H9 (cell line): ENCODE data around the gene AFF2. TPM values are rescaled to one million over a fixed set of nuclear protein-coding genes. Genes with fewer than 3 reads are reported as not detected.

Source experiments
- DNase-seq: peaks from one replicate; pipeline ENCODE4 v3.0.0-alpha.2; 2017
- H2AFZ ChIP-seq: one replicate; pipeline ENCODE4 v1.6.1; 2013; ENCODE audit warnings: mild to moderate bottlenecking, low read length, control low read depth, moderate library complexity
- H2AK5ac ChIP-seq: 2 replicates; pipeline ENCODE4 v1.6.1; 2013; ENCODE audit warnings: low read length, control low read depth, mixed read lengths; ENCODE audit not compliant: insufficient read length
- H2BK120ac ChIP-seq: one replicate; pipeline ENCODE4 v1.6.1; 2013; ENCODE audit warnings: low read depth, mild to moderate bottlenecking, low read length, control low read depth, inconsistent platforms; ENCODE audit not compliant: poor library complexity, severe bottlenecking
- H2BK12ac ChIP-seq: 2 replicates; pipeline ENCODE4 v1.6.1; 2013; ENCODE audit warnings: low read length, control low read depth, mixed read lengths, low read depth; ENCODE audit not compliant: insufficient read length
- H2BK15ac ChIP-seq: 2 replicates; pipeline ENCODE4 v1.6.1; 2013; ENCODE audit warnings: low read depth, low read length, control low read depth
- H2BK20ac ChIP-seq: one replicate; pipeline ENCODE4 v1.6.1; 2013; ENCODE audit warnings: low read depth, mild to moderate bottlenecking, low read length, control low read depth, inconsistent platforms; ENCODE audit not compliant: poor library complexity, severe bottlenecking
- H2BK5ac ChIP-seq: 2 replicates; pipeline ENCODE4 v1.6.1; 2013; ENCODE audit warnings: low read length, control low read depth, mixed read lengths; ENCODE audit not compliant: insufficient read length
- H3K14ac ChIP-seq: 2 replicates; pipeline ENCODE4 v1.6.1; 2013; ENCODE audit warnings: low read length, control low read depth; ENCODE audit not compliant: insufficient read depth
- H3K18ac ChIP-seq: 2 replicates; pipeline ENCODE4 v1.6.1; 2013; ENCODE audit warnings: low read depth, mild to moderate bottlenecking, mixed read lengths, low read length, control low read depth; ENCODE audit not compliant: insufficient read length
- H3K23ac ChIP-seq: 2 replicates; pipeline ENCODE4 v1.6.1; 2013; ENCODE audit warnings: low read length, control low read depth, mixed read lengths, low read depth; ENCODE audit not compliant: insufficient read length
- H3K23me2 ChIP-seq: 2 replicates; pipeline ENCODE4 v1.6.1; 2013; ENCODE audit warnings: low read depth, mild to moderate bottlenecking, mixed read lengths, low read length, control low read depth; ENCODE audit not compliant: insufficient read length, poor library complexity, severe bottlenecking
- H3K27ac ChIP-seq: 2 replicates; pipeline ENCODE4 v1.5.1; 2013; ENCODE audit warnings: low read length, control low read depth, mixed read lengths, low read depth; ENCODE audit not compliant: insufficient read length
- H3K27me3 ChIP-seq: 2 replicates; pipeline ENCODE4 v1.6.1; 2013; ENCODE audit warnings: low read length, control low read depth, inconsistent platforms; ENCODE audit not compliant: insufficient read depth
- H3K4ac ChIP-seq: 2 replicates; pipeline ENCODE4 v1.6.1; 2013; ENCODE audit warnings: low read depth, mild to moderate bottlenecking, control low read depth, inconsistent platforms, low read length, moderate library complexity
- H3K4me1 ChIP-seq: 2 replicates; pipeline ENCODE4 v1.6.1; 2013; ENCODE audit warnings: low read length, control low read depth, inconsistent platforms; ENCODE audit not compliant: insufficient read depth
- H3K4me2 ChIP-seq: 2 replicates; pipeline ENCODE4 v1.6.1; 2013; ENCODE audit warnings: low read length, control low read depth, mixed read lengths; ENCODE audit not compliant: insufficient read length, insufficient read depth
- H3K56ac ChIP-seq: 2 replicates; pipeline ENCODE4 v1.6.1; 2013; ENCODE audit warnings: low read depth, mild to moderate bottlenecking, mixed read lengths, low read length, control low read depth; ENCODE audit not compliant: insufficient read length
- H3K79me1 ChIP-seq: 2 replicates; pipeline ENCODE4 v1.6.1; 2013; ENCODE audit warnings: low read depth, mild to moderate bottlenecking, moderate library complexity, low read length, control low read depth, inconsistent platforms; ENCODE audit not compliant: insufficient read depth, poor library complexity, severe bottlenecking
- H3K79me2 ChIP-seq: 2 replicates; pipeline ENCODE4 v1.6.1; 2013; ENCODE audit warnings: low read length, control low read depth, inconsistent platforms; ENCODE audit not compliant: insufficient read depth
- H3K9ac ChIP-seq: 2 replicates; pipeline ENCODE4 v1.6.1; 2013; ENCODE audit warnings: low read length, control low read depth, mixed read lengths; ENCODE audit not compliant: insufficient read length; ENCODE audit errors: extremely low read depth
- H3K9me3 ChIP-seq: one replicate; pipeline ENCODE4 v1.6.1; 2013; ENCODE audit warnings: low read depth, low read length, inconsistent platforms; ENCODE audit not compliant: control insufficient read depth
- H3T11ph ChIP-seq: one replicate; pipeline ENCODE4 v1.6.1; 2013; ENCODE audit warnings: mild to moderate bottlenecking, low read length, control low read depth, inconsistent platforms
- H4K20me1 ChIP-seq: one replicate; pipeline ENCODE4 v1.6.1; 2013; ENCODE audit not compliant: control insufficient read depth, insufficient read length, insufficient read depth
- H4K5ac ChIP-seq: 2 replicates; pipeline ENCODE4 v1.6.1; 2013; ENCODE audit warnings: low read depth, mild to moderate bottlenecking, mixed read lengths, low read length, control low read depth; ENCODE audit not compliant: insufficient read length
- H4K8ac ChIP-seq: replicated peaks from 2 replicates; pipeline ENCODE4 v1.6.1; 2013; ENCODE audit warnings: low read length, control low read depth, mixed read lengths, low read depth; ENCODE audit not compliant: insufficient read length
- H4K91ac ChIP-seq: 2 replicates; pipeline ENCODE4 v1.6.1; 2013; ENCODE audit warnings: low read depth, mild to moderate bottlenecking, moderate library complexity, mixed read lengths, low read length, control low read depth; ENCODE audit not compliant: insufficient read length
- H3K27ac Mint-ChIP-seq, 3 experiments: 2 replicates in 2 of 3; 3 replicates in 1 of 3; pipeline ENCODE4 v1.8.0; 2020 to 2021; ENCODE audit warnings: mixed read lengths in 3 of 3, mild to moderate bottlenecking in 1 of 3, moderate library complexity in 1 of 3
- H3K27me3 Mint-ChIP-seq: 2 replicates; pipeline ENCODE4 v1.8.0; 2021; ENCODE audit warnings: low read depth, mild to moderate bottlenecking, moderate library complexity, mixed read lengths
- H3K36me3 Mint-ChIP-seq, 3 experiments: 2 replicates in 2 of 3; 3 replicates in 1 of 3; pipeline ENCODE4 v1.8.0; 2020 to 2021; ENCODE audit warnings: low read depth in 3 of 3, mixed read lengths in 3 of 3; ENCODE audit not compliant: insufficient read depth in 1 of 3
- H3K4me1 Mint-ChIP-seq, 2 experiments: 2 replicates each; pipeline ENCODE4 v1.8.0; 2020; ENCODE audit warnings: mixed read lengths in 2 of 2
- H3K4me3 Mint-ChIP-seq, 2 experiments: 2 replicates in 1 of 2; 3 replicates in 1 of 2; pipeline ENCODE4 v1.8.0; 2020 to 2021; ENCODE audit warnings: mild to moderate bottlenecking in 2 of 2, mixed read lengths in 2 of 2, moderate library complexity in 1 of 2
- H3K9me3 Mint-ChIP-seq, 2 experiments: 2 replicates in 1 of 2; 3 replicates in 1 of 2; pipeline ENCODE4 v1.8.0; 2020; ENCODE audit warnings: mild to moderate bottlenecking in 2 of 2, mixed read lengths in 2 of 2, moderate library complexity in 1 of 2
- WGBS: extraction: QIAGEN DNeasy Blood & Tissue Kit; methylation state at CpG from one replicate; pipeline ENCODE4 v1.1.7; 2013; ENCODE audit warnings: missing lambda C conversion rate, low lambda C conversion rate, mixed read lengths; ENCODE audit not compliant: insufficient read length; ENCODE audit errors: extremely low coverage; 5-methylcytosine and 5-hydroxymethylcytosine counted together
- total RNA-seq: library from RNA; stranded (reverse); gene quantifications from 2 replicates; pipeline ENCODE4 v1.2.1, GENCODE V29; 2021
- TF ChIP-seq, protein P1 (sequence below): fragments of 200-600 bp; sonication (generic); conservative IDR thresholded peaks from 3 replicates; pipeline ENCODE4 v1.8.0; 2021; ENCODE audit warnings: antibody characterized with exemption, mild to moderate bottlenecking

AFF2 gene
- total RNA-seq, 1 experiment from 2014 or later, result 14.6 TPM

DNA sequence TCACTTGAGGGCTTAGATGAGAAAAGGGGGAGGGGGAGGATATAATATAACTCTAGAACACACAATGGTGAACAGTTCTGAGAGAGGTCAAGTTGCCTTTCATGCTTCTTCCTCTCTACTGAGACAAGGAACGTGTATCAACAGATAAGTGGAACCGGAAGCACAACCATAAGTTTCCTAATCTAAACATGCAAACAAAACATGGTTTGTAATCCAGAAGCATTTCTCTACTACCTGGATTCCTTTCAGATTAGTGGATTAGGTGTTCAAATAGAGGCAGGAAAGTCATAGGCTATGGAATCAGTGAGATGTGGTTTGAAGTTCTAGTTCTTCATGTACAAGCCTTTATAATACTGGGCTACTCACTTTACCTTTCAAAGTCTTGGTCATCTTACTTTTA, 544.1 kb downstream of the AFF2 start:
- no peak overlapping the region for H2BK12ac ChIP-seq
- H3K18ac ChIP-seq, result no peak overlapping the region
- no peak overlapping the region for H4K91ac ChIP-seq
- no peaks in the 10 kb centered on the region for H3K79me2 ChIP-seq
- no peak for DNase-seq
- Mint-ChIP-seq H3K27ac (no peak overlapping the region), H3K36me3 (no peaks in the 10 kb centered on the region), H3K4me1 (no peaks in the 10 kb centered on the region), H3K9me3 (peaks cover 38 to 40% of the 10 kb centered on the region in 2 experiments), H3K27me3 (no peaks in the 10 kb centered on the region), H3K4me3 (no peak overlapping the region)
- no CpG with 5 or more reads among the region's 2 CpGs for WGBS
- H2AK5ac ChIP-seq, result no peak overlapping the region
- no peak overlapping the region for H3T11ph ChIP-seq
- no peak overlapping the region for H2AFZ ChIP-seq
- no peak overlapping the region for H3K4ac ChIP-seq
- H2BK120ac ChIP-seq, result no peak overlapping the region
- H4K5ac ChIP-seq, result no peak overlapping the region
- peaks cover 10% of the 10 kb centered on the region for H3K9me3 ChIP-seq
- H4K8ac ChIP-seq, result no peak overlapping the region
- H3K79me1 ChIP-seq, result no peaks in the 10 kb centered on the region
- H3K27me3 ChIP-seq, result no peaks in the 10 kb centered on the region
- H3K4me2 ChIP-seq, result no peak overlapping the region
- H3K23me2 ChIP-seq, result no peaks in the 10 kb centered on the region
- no peak overlapping the region for H3K9ac ChIP-seq
- H2BK20ac ChIP-seq, result no peak overlapping the region
- H3K14ac ChIP-seq, result no peak overlapping the region
- TF ChIP-seq, protein P1, sequence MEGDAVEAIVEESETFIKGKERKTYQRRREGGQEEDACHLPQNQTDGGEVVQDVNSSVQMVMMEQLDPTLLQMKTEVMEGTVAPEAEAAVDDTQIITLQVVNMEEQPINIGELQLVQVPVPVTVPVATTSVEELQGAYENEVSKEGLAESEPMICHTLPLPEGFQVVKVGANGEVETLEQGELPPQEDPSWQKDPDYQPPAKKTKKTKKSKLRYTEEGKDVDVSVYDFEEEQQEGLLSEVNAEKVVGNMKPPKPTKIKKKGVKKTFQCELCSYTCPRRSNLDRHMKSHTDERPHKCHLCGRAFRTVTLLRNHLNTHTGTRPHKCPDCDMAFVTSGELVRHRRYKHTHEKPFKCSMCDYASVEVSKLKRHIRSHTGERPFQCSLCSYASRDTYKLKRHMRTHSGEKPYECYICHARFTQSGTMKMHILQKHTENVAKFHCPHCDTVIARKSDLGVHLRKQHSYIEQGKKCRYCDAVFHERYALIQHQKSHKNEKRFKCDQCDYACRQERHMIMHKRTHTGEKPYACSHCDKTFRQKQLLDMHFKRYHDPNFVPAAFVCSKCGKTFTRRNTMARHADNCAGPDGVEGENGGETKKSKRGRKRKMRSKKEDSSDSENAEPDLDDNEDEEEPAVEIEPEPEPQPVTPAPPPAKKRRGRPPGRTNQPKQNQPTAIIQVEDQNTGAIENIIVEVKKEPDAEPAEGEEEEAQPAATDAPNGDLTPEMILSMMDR, result no peak
- H3K56ac ChIP-seq, result no peak overlapping the region
- H2BK5ac ChIP-seq, result no peak overlapping the region
- no peak overlapping the region for H3K27ac ChIP-seq
- no peak overlapping the region for H2BK15ac ChIP-seq
- H3K23ac ChIP-seq, result no peak overlapping the region
- H3K4me1 ChIP-seq, result no peaks in the 10 kb centered on the region
- H4K20me1 ChIP-seq, result no peaks in the 10 kb centered on the region
